HTERT RPE-1 (cell line): ENCODE results near the gene NDUFC2.
"Not testable (repeated sequence)": the region's sequence is repeated elsewhere in the genome, so short reads cannot be mapped to it uniquely, and the experiment has no call there.

Experiments
- in situ Hi-C: fragments of 300-500 bp; cut with MboI; formaldehyde crosslinking; loops from 4 replicates; pipeline ENCODE4 v1.14.3; 2020; ENCODE audit warnings: low sequenced_read_pairs

Gene NDUFC2

DNA sequence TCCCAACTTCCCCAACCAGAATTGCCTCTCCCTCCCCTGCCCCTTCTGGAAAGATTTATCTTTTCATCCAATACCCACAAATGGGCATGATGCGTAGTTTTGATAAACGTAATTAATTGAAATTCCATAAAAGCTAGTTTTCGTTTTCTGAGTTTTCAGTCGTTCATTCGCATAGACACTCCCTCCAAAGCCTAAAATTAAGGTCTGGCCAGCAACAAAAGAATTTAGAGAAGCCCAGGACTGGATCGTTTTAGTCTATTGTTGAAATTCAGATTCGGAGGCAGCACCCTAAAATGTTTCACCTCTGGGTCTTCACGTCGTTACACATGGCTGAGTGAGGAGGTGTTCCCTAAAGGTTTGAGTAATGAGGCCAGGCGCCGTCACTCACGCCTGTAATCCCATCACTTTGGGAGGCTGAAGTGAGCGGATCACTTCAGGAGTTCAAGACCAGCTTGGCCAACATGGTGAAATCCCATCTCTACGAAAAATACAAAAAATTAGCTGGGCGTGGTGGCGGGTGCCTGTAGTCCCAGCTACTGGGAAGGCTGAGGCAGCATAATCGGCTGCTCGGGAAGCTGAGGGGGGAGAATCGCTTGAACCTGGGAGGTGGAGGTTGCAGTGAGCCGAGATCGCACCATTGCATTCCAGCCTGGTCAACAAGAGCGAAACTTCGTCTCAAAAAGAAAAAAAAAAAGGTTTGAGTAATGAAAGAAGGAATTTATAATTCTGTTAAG, 589 bp upstream of the NDUFC2 start:
- in situ Hi-C loops = no loop called here

DNA sequence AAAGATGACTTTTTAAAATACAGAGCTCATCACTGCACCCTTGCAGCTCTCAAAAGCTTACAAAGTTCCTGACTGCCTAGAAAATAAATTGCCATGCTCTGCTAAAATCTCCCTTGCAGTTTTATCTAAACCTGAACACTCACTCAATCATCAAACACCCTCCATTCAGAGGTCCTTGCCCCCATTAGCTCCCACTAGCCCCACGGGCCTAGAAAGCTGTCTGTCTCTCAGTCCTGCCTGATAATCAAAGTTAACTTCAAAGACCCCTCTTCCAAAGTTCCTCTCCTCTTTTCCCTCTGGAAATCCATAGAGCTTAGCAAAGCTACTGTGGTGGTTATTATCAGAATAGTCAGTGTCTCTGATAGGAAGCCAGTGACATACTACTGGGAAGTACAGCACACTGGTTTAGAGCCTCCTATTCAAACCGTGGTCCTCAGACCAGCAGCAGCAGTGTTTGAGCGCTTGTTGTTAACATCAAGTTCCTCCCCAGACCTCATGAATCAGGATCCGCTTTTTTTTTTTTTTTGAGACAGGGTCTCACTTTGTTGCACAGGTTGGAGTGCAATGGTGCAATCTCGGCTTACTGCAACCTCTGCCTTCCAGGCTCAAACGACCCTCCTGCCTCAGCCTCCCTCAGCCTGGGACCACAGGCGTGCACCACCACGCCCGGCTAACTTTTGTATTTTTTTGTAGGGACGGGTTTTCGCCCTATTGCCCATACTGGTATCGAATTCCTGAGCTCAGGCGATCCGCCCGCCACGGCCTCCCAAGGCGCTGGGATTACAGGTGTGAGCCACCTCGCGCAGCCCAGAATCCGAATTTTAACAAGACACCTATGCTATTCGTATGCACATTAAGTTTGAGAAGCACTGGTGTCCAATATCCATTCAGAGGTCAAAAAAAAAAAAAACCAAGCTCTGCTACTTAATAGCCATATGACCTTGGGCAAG, 1.2 kb downstream of the NDUFC2 start:
- in situ Hi-C loops = no loop called here

DNA sequence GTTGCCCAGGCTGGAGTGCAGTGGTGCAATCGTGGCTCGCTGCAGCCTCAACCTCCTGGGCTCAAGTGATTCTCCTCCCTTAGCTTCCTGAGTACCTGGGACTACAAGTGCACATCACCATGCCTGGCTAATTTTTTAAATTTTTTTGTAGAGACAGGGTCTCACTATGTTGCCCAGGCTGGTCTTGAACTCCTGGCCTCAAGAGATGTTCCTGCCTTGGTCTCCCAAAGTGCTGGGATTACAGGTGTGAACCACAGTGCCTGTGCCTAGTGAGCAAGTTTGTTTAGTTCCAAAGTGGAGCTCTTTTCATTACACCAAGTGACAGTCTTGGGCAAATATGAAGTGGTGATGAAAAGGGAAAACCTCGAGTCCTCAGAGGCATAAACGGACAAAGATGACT, 2.1 kb downstream of the NDUFC2 start:
- in situ Hi-C loops = not testable (repeated sequence)

- in situ Hi-C loops = no loop called here
These were observed 2.8 kb downstream of the NDUFC2 start for GRCh38 chr11:78076733-78077403.

GRCh38 chr11:78074756-78075155, 4.9 kb downstream of the NDUFC2 start:
- in situ Hi-C loops = no loop called here

GRCh38 chr11:78072455-78072854, 7.2 kb downstream of the NDUFC2 start:
- in situ Hi-C loops = no loop called here

- in situ Hi-C loops = no loop called here
These were observed 7.9 kb downstream of the NDUFC2 start for GRCh38 chr11:78071717-78072116.

DNA sequence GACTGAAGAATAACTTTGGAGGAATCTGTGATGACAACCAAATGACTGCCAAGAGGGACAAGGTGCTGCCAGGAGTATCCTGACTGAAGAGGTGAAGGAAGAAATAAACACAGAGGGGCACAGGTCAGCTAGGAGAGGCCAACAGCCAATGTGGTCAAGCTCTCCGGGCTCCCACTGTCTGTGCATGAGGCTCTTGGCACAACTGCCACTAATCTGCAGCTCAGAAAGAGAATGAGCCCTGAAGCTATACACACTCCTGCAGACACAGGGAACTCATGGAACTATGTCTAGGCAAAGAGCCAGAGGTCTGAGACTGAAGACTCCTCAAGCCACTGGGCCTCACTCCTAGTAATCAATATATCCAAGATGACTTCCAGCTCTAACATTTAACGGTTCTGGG, 9.0 kb downstream of the NDUFC2 start:
- in situ Hi-C loops = no loop called here

GRCh38 chr11:78069465-78069864, 10.2 kb downstream of the NDUFC2 start:
- in situ Hi-C loops = no loop called here

GRCh38 chr11:78067704-78068103, 12.0 kb downstream of the NDUFC2 start:
- in situ Hi-C loops = no loop called here

- in situ Hi-C loops = no loop called here
These were observed 13.2 kb downstream of the NDUFC2 start for GRCh38 chr11:78066471-78066870.

- in situ Hi-C loops = no loop called here
These were observed 14.5 kb downstream of the NDUFC2 start for GRCh38 chr11:78065203-78065602.

DNA sequence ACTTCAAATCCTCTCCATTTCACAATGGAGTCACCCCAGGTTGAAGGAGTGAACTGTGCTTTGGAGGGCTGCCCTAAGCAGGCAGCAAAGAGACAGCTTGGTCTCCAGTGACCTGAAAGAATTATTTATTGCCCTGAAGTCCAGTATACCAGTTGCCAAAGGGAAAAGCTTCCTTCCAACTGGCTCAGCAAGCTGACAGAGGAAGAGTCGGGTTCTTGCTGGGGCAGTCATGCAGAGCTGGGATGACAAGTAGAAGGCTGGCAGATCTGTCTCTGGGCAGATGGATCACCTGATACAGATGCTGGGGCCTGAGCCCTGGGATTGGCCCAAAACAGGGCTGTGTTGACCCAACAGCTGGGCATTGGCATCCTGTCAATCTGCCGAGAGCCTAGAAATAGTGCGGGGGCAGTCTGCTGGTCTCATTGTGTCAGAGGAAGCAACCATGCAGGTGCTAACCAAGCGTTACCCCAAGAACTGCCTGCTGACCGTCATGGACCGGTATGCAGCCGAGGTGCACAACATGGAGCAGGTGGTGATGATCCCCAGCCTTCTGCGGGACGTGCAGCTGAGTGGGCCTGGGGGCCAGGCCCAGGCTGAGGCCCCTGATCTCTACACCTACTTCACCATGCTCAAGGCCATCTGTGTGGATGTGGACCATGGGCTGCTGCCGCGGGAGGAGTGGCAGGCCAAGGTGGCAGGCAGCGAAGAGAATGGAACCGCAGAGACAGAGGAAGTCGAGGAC, 16.1 kb downstream of the NDUFC2 start, which contains the start of gene THRSP:
Gene THRSP (plus strand): TSS at position 422 of the 742 bp plus-strand sequence. CDS start 21 bp downstream, at position 443.
- in situ Hi-C loops = no loop called here

DNA sequence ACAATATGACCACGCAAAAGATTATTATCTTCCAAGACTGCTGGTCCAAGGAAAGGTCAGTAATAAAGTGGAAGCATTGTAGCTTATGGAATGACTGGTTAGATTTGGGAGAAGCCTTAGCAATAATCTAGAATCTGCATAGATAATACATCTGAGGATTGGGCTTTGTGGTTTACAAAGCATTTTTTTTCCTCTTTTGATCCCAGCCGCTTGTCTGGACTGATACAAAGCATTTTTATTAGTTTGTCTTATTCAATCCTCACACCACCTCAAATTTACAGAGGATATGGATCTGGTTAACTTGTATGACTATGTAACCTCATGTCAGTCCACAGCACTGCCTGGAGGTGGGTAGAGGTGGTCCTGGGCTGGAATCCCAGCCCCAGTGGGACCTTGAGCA, 17.0 kb downstream of the NDUFC2 start:
- in situ Hi-C loops = no loop called here

DNA sequence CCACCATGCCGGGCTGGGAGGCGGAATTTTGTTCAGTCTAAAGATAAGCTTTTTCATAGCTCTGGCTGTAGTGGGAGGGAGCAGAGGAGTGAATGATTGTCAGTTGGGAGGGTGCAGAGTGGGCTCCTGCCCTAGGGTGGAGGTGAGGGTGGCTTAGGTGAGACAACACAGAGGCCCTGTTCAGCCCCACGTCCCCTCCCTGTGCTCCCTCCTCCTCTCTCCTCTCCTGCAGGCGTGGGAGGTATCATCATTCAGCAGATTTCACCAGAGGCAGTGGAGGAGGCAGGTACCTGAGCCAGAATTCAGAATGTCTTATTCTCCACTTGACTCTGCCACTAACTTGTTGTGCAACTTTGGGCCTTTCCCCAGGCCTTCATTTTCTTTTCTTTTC, 17.7 kb downstream of the NDUFC2 start:
- in situ Hi-C loops = no loop called here

- in situ Hi-C loops = no loop called here
These were observed 18.4 kb downstream of the NDUFC2 start for GRCh38 chr11:78061088-78061920.

DNA sequence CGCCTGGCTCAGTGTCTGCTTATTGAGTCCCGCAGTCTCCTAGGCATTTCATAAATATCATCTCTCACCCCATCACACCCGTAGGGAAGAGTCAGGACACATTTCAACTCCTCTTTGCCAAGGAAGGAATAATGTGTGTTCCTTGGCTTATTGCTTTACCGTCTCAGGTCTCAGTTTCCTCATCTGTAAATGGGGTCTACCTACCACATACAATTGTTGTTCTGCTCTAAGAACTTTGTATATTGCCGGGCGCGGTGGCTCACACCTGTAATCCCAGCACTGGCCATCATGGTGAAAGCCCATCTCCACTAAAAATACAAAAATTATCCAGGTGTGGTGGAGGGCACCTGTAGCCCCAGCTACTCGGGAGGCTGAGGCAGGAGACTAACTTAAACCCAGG, 19.1 kb downstream of the NDUFC2 start:
- in situ Hi-C loops = no loop called here

DNA sequence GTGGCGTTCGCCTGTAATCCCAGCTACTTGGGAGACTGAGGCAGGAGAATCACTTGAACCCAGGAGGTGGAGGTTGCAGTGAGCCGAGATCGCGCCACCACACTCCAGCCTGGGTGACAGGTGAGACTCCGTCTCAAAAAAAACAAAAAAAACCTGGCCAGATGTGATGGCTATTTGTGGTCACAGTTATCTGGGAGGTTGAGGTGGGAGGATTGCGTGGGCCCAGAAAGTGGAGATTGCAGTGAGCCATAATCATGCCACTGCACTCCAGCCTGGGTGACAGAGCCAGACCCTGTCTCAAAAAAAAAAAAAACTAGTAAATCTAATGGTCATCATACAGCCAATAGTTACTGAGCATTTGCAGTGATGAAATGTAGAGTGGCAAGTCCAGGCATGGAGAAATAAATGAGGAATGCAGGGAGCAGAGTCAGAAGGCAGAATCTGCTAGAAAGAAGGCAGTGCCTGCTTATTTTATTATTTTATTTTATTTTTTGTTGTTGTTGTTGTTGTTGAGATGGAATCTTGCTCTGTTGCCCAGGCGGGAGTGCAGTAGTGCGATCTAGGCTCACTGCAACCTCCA, 19.8 kb downstream of the NDUFC2 start:
- in situ Hi-C loops = not testable (repeated sequence)

DNA sequence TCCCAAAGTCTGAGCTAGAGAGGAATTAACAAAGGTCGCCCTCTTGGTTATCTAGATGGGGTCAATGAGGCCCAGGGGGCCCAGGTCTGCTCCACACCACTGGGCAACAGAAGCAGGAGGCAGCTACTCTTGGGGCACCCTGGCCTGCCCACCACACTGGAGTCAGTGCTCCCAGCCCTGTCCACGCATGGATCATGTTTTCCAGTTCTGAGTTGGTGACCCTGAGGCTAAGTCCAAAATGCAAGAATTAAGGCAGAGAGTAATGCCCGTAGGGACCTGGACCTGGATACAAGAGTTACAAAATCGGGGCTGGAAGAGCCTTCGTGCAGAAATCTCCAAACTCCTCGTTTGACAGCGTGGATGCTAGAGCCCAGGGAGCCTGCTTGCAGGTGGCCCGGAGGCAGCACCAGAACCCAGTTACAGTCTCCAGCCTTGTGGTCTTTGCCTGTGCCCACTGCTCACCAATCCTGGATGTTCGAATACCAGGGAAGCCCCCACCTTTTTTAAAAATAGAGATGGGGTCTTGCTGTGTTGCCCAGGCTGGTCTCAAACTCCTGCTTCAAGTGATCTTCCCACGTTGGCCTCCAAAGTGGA, 22.1 kb downstream of the NDUFC2 start:
- in situ Hi-C loops = no loop called here
